Activated CD4-positive, alpha-beta memory T cell treated with anti-CD3 and anti-CD28 coated beads for 36 hours (primary cell): ENCODE measurements around the gene MRGPRX1. TPM values are rescaled to one million over a fixed set of nuclear protein-coding genes. Genes with fewer than 3 reads are reported as not detected.

ENCODE experiments used
- CTCF ChIA-PET: fragments of 350-600 bp; sonication (Branson Sonifier 250); formaldehyde crosslinking; loops from one replicate; lab custom pipeline; 2021; ENCODE audit warnings: antibody characterized with exemption, inconsistent platforms; lab: Charles Lee
- POLR2A ChIA-PET: fragments of 350-600 bp; sonication (Branson Sonifier 250); formaldehyde crosslinking; loops from one replicate; lab custom pipeline; 2021; ENCODE audit warnings: antibody characterized with exemption; lab: Charles Lee
- DNase-seq: peaks from one replicate; pipeline ENCODE4 v3.0.0-alpha.2; 2020
- H3K27ac Mint-ChIP-seq: one replicate; pipeline ENCODE4 v1.8.0; 2021; ENCODE audit warnings: mixed read lengths
- H3K27me3 Mint-ChIP-seq: one replicate; pipeline ENCODE4 v1.8.0; 2021; ENCODE audit warnings: mixed read lengths
- H3K36me3 Mint-ChIP-seq: one replicate; pipeline ENCODE4 v1.8.0; 2021; ENCODE audit warnings: mixed read lengths
- H3K4me1 Mint-ChIP-seq: one replicate; pipeline ENCODE4 v1.8.0; 2021; ENCODE audit warnings: low read depth, mixed read lengths
- H3K4me3 Mint-ChIP-seq: one replicate; pipeline ENCODE4 v1.8.0; 2021; ENCODE audit warnings: mild to moderate bottlenecking, mixed read lengths
- H3K9me3 Mint-ChIP-seq: one replicate; pipeline ENCODE4 v1.8.0; 2021; ENCODE audit warnings: mixed read lengths
- intact Hi-C: fragments of 100-400 bp; cut with micrococcal nuclease; formaldehyde crosslinking; loops from one replicate; pipeline ENCODE4 v1.15.1; 2023
- total RNA-seq, 2 experiments: library from RNA; stranded (reverse); gene quantifications; one replicate each; pipeline ENCODE4 v1.2.3, GENCODE V29; 2021

MRGPRX1 gene
- total RNA-seq: not detected

DNA sequence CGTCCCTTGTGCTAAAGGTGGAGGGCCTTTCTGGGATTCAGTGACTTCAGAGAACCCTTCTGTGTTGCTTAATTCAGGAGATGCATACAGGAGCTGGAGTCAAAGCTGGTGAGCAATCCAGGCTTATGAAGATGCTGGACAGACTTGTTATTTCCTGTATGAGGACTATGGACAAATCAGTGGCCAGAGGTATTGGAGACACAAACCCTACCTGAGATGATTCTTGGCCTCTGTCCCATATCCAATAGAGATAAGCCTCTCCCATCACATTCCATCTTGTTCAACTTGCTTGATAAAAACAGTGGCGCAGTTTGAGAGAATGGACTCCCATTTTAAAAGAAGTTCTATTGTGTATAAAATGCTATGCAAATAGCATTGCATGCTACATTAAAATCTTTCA lies at the start of gene MRGPRX1:
Gene MRGPRX1 (minus strand): TSS at position 101 of the 400 bp plus-strand sequence. CDS start 4,630 bp downstream, outside the sequence.
- no peaks in the 10 kb centered on the region for H3K4me1 Mint-ChIP-seq
- H3K27me3 Mint-ChIP-seq: peaks cover 5% of the 10 kb centered on the region
- no peaks in the 10 kb centered on the region for H3K36me3 Mint-ChIP-seq
- H3K4me3 Mint-ChIP-seq: no peak within 1 kb of the TSS
- no peak for DNase-seq
- intact Hi-C loops: no loop called here
- ChIA-PET CTCF (no interaction called here), POLR2A (no interaction called here)
- no peaks in the 10 kb centered on the region for H3K9me3 Mint-ChIP-seq
- no peak within 1 kb of the TSS for H3K27ac Mint-ChIP-seq

DNA sequence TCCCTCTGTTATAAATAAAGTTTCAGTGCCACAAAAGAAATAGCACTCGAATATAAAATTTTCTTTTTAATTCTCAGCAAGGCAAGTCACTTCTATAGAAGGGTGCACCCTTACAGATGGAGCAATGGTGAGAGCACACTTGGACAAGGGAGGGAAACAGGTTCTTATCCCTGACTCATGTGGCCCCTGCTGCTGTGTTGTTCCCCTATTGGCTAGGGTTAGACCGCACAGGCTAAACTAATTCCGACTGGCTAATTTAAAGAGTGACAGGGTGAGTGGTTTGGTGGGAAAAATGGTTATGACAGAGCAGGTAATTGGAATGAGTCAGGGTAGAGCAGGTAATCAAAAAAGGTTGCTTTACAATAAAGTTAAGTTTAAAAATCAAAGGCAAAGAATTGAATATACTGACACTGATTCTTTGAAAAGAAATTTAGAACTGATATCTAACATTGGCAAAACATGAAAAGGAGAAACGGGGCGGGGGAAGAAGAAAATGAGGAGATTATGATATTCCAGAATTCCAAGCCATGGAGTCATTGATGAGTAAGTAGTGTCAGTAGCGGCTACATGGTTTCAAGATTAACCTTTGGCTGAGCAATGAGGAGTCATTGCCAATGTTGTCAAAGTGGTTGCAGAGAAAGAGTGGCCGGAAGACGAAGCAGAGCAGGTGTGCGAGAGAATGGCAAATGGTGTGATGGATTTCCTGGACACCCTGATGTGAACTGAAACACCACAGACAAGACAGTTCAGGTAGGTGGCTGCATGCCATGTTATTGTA lies 48.4 kb upstream of the MRGPRX1 start:
- POLR2A ChIA-PET: no interaction called here
- Mint-ChIP-seq H3K27ac (no peak overlapping the region), H3K36me3 (no peaks in the 10 kb centered on the region), H3K4me1 (no peaks in the 10 kb centered on the region), H3K4me3 (no peak overlapping the region), H3K27me3 (peaks cover 3% of the 10 kb centered on the region), H3K9me3 (peaks cover 5% of the 10 kb centered on the region)
- DNase-seq: no peak
- CTCF ChIA-PET: no interaction called here
- intact Hi-C loops: no loop called here

DNA sequence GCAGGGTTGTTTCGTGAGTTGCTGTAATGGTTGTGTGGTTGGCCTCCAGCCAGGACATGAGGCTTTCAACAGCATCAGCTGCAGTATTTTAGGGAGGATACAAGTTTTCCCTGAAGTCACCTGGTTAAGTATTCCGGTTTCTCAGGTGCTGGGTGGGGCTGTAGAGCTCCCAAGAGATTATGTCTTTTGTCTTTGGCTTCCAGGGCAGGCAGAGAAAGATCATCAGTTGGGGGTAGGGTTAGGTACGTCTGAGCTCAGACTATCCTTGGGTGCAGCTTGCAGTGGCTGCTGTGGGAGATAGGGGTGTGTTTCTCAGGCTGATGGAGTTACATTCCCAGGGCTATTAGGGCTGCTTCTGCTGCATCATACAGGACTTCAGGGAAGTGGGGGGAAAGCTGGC lies 47.5 kb upstream of the MRGPRX1 start:
- Mint-ChIP-seq H3K4me3 (no peak overlapping the region), H3K9me3 (peaks cover 5% of the 10 kb centered on the region), H3K27ac (no peak overlapping the region), H3K27me3 (peaks cover 2% of the 10 kb centered on the region), H3K4me1 (no peaks in the 10 kb centered on the region), H3K36me3 (no peaks in the 10 kb centered on the region)
- CTCF ChIA-PET: no interaction called here
- no peak for DNase-seq
- POLR2A ChIA-PET: no interaction called here
- intact Hi-C loops: no loop called here

DNA sequence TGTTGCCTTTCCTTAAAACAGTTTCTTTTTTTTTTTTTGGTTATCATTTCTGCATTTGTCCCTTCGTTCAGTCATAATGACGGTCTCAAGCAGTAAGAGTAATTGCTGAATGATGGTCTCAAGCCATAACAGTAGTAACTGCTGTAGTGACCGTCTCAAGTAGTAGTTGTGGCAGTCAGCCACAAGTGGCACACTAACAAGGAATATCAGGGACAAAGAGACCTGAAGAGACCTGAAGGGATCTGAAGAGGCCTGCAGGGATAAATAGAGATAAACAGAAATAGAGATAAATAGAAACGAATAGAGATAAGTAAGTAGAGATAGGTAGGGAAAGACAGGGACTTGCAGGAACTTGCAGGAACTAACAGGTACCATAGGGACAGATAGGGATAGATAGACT lies 42.7 kb upstream of the MRGPRX1 start:
- no peaks in the 10 kb centered on the region for H3K4me1 Mint-ChIP-seq
- intact Hi-C loops: no loop called here
- H3K27ac Mint-ChIP-seq: no peak overlapping the region
- peaks cover 2% of the 10 kb centered on the region for H3K27me3 Mint-ChIP-seq
- ChIA-PET CTCF (interaction anchor here (0.6 kb wide), 1 partner anchor 46 kb away, joined by 3 read pairs; no protein-coding TSS in a partner anchor), POLR2A (no interaction called here)
- no peak overlapping the region for H3K4me3 Mint-ChIP-seq
- no peak for DNase-seq
- no peaks in the 10 kb centered on the region for H3K9me3 Mint-ChIP-seq
- H3K36me3 Mint-ChIP-seq: no peaks in the 10 kb centered on the region

DNA sequence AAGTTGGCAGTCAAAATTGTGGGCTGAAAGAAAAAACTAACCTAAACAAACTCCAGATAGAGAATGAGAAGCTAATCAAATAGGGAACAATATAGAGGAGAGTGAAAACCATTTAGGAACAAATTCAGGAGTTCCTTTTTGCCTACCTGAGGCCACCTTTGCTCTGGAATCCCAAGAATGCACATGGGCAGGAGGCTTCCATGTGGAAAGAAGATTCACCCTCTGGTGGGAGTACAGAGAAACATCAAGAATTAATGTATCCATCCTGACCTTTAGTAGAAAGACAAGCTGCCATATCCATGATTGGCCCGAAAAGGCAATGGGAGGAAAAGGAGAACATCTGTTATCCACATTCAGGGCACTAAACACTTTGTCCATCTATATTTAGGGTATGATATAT lies 35.0 kb upstream of the MRGPRX1 start:
- no peaks in the 10 kb centered on the region for H3K36me3 Mint-ChIP-seq
- no peak overlapping the region for H3K4me3 Mint-ChIP-seq
- H3K4me1 Mint-ChIP-seq: no peaks in the 10 kb centered on the region
- no peaks in the 10 kb centered on the region for H3K9me3 Mint-ChIP-seq
- no peak for DNase-seq
- intact Hi-C loops: no loop called here
- H3K27ac Mint-ChIP-seq: no peak overlapping the region
- H3K27me3 Mint-ChIP-seq: no peaks in the 10 kb centered on the region
- POLR2A ChIA-PET: no interaction called here
- CTCF ChIA-PET: no interaction called here

DNA sequence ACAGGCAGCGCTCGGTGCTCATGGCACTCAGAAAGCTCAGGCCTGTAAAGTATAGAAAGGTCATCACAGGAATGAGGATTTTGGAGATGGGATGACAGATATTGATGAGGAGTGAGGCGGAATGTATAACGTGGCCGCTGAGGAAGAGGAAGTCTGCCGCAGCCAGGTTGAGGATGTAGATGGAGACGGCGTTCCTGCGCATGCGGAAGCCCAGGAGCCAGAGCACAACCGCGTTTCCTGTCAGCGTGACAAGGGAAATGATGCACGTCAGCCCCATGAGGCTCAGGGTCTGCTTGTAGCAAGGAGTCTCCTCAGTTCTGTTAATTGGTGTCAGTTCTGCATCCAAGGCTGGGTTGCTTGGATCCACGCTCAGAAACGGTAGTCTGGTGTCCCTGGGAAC lies 33.1 kb upstream of the MRGPRX1 start:
- ChIA-PET CTCF (no interaction called here), POLR2A (no interaction called here)
- DNase-seq: no peak
- intact Hi-C loops: no loop called here
- Mint-ChIP-seq H3K4me3 (no peak overlapping the region), H3K27me3 (no peaks in the 10 kb centered on the region), H3K9me3 (no peaks in the 10 kb centered on the region), H3K27ac (no peak overlapping the region), H3K4me1 (no peaks in the 10 kb centered on the region), H3K36me3 (no peaks in the 10 kb centered on the region)

DNA sequence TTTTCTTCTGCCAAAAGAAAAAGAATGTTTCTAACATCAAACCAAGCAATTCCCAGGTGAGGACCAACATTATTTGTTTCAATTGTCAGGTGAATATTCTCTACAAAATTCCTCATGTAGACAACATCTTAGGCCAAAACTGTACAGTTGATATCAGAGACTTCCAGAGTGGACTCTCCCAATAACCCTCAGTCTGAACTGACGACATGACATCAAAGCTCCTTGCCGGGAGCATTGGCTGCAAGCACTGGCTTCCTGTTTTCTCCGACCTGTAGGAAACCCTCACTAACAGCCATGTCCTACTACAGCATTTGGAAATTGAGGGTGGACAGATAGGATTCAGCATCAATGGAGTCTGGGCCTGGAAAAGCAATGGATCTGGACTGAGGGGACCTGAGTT lies 30.5 kb upstream of the MRGPRX1 start:
- H3K4me3 Mint-ChIP-seq: no peak overlapping the region
- H3K27me3 Mint-ChIP-seq: peaks cover under 1% of the 10 kb centered on the region
- intact Hi-C loops: no loop called here
- POLR2A ChIA-PET: no interaction called here
- CTCF ChIA-PET: no interaction called here
- no peaks in the 10 kb centered on the region for H3K36me3 Mint-ChIP-seq
- H3K9me3 Mint-ChIP-seq: no peaks in the 10 kb centered on the region
- no peaks in the 10 kb centered on the region for H3K4me1 Mint-ChIP-seq
- DNase-seq: no peak
- H3K27ac Mint-ChIP-seq: no peak overlapping the region

DNA sequence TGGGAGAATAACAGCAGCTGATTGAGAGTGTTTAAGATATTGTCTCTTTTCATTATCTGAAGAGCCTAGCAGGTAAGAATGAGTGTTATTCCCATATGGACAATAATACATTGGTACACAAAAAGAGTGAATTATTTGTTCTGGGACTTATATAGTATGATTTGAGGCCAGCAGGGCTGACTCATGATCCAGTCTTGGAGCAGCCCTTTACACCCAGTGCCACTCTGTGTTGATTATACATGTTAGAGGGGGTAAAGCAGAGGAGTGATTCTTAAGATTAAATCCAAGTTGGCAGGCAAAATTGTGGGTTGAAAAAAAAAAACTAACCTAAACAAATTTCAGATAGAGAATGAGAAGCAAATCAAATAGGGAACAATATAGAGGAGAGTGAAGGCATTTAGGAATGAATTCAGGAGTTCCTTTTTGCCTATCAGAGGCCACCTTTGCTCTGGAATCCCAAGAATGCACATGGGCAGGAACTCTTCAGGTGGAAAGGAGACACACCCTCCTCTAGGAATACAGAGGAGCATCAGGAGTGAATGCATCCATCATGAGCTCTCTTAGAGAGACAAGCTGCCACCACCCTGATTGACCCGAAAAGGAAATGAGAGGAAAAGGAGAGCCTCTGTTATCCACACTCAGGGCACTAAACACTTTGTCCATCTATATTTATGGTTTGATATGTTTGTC lies 19.2 kb upstream of the MRGPRX1 start:
- no peak for DNase-seq
- Mint-ChIP-seq H3K9me3 (no peaks in the 10 kb centered on the region), H3K4me3 (no peak overlapping the region), H3K4me1 (no peaks in the 10 kb centered on the region), H3K27me3 (peaks cover 6% of the 10 kb centered on the region), H3K27ac (no peak overlapping the region), H3K36me3 (no peaks in the 10 kb centered on the region)
- intact Hi-C loops: no loop called here
- POLR2A ChIA-PET: no interaction called here
- CTCF ChIA-PET: no interaction called here

DNA sequence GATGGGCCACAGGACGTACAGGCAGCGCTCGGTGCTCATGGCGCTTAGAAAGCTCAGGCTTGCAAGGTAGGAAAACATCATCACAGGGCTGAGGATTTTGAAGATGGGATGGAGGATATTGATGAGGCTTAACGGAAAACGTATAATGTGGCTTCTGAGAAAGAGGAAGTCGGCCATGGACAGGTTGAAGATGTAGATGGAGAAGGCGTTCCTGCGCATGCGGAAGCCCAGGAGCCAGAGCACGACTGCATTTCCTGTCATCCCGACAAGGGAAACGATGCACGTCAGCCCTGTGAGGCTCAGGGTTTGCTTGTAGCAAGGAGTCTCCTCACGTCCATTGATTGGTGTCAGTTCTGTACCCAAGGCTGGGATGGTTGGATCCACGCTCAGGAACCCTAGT lies 17.4 kb upstream of the MRGPRX1 start:
- H3K27me3 Mint-ChIP-seq: peaks cover 6% of the 10 kb centered on the region
- intact Hi-C loops: no loop called here
- CTCF ChIA-PET: no interaction called here
- DNase-seq: no peak
- H3K9me3 Mint-ChIP-seq: no peaks in the 10 kb centered on the region
- H3K4me1 Mint-ChIP-seq: no peaks in the 10 kb centered on the region
- H3K27ac Mint-ChIP-seq: no peak overlapping the region
- POLR2A ChIA-PET: no interaction called here
- no peaks in the 10 kb centered on the region for H3K36me3 Mint-ChIP-seq
- no peak overlapping the region for H3K4me3 Mint-ChIP-seq

DNA sequence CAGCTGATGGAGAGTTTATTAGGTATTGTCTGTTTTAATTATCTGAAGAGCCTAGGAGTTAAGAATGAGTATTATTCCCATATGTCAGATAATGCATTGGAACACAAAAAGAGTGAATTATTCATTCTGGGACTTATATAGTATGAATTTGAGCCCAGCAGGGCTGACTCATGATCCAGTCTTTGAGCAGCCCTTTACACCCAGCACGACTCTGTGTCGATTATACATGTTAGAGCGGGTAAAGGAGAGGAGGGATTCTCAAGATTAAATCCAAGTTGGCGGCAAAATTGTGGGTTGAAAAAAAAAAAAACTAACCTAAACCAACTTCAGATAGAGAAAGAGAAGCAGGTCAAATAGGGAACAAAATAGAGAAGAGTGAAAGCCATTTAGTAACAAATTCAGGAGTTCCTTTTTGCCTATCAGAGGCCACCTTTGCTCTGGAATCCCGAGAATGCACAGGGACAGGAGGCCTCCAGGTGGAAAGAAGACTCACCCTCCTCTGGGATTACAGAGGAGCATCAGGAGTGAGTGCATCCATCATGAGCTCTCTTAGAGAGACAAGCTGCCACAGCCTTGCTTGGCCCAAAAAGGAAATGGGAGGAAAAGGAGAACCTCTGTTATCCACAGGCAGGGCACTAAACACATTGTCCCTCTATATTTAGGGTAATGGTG lies 3.1 kb downstream of the MRGPRX1 start:
- no peak overlapping the region for H3K4me3 Mint-ChIP-seq
- H3K9me3 Mint-ChIP-seq: no peaks in the 10 kb centered on the region
- intact Hi-C loops: no loop called here
- H3K27ac Mint-ChIP-seq: no peak overlapping the region
- ChIA-PET CTCF (no interaction called here), POLR2A (no interaction called here)
- H3K4me1 Mint-ChIP-seq: no peaks in the 10 kb centered on the region
- no peaks in the 10 kb centered on the region for H3K36me3 Mint-ChIP-seq
- H3K27me3 Mint-ChIP-seq: peaks cover 5% of the 10 kb centered on the region
- no peak for DNase-seq

DNA sequence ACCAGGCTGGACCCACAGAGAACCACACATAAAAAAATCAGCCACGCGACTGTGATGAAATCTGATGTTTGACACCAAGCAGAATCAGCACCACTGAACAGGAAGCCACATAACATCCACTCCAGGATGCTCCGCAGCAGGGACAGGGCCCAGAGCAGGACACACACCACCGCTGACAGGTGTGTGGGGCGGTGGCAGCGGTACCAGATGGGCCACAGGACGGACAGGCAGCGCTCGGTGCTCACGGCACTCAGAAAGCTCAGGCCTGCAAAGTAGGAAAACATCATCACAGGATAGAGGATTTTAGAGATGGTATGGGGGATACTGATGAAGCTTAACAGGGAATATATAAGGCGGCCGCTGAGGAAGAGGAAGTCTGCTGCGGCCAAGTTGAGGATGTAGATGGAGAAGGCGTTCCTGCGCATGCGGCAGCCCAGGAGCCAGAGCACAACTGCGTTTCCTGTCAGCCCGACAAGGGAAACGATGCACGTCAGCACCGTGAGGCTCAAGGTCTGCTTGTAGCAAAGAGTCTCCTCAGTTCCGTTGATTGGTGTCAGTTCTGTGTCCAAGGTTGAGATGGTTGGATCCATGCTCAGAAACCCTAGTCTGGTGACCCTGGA lies 4.9 kb downstream of the MRGPRX1 start:
- CTCF ChIA-PET: no interaction called here

More for the DNA sequence above, 4.9 kb downstream of the MRGPRX1 start:
- no peak for DNase-seq
- H3K36me3 Mint-ChIP-seq: no peaks in the 10 kb centered on the region
- H3K4me1 Mint-ChIP-seq: no peaks in the 10 kb centered on the region
- POLR2A ChIA-PET: no interaction called here
- no peak overlapping the region for H3K27ac Mint-ChIP-seq
- peaks cover 5% of the 10 kb centered on the region for H3K27me3 Mint-ChIP-seq
- no peaks in the 10 kb centered on the region for H3K9me3 Mint-ChIP-seq
- intact Hi-C loops: no loop called here
- H3K4me3 Mint-ChIP-seq: no peak overlapping the region
